Frontal cortex (tissue), 4 donors: ENCODE measurements around the gene SSRP1. TPM values are rescaled to one million over a fixed set of nuclear protein-coding genes. Genes with fewer than 3 reads are reported as not detected.
"Not testable (repeated sequence)": the region's sequence is repeated elsewhere in the genome, so short reads cannot be mapped to it uniquely, and the experiment has no call there.

ENCODE experiments used
- DNase-seq, 2 donors: peaks; one replicate each; pipeline ENCODE4 v3.0.0; 2012; ENCODE audit warnings: low spot score in 2 of 2
- FAIRE-seq: peaks from 2 replicates; lab custom pipeline; 2012; peaks lifted over from hg19 to GRCh38; lab: Jason Lieb, UNC
- total RNA-seq: library from RNA; depleted of rRNA; stranded (reverse); fragments of >200 nt; gene quantifications from one replicate; pipeline ENCODE4 v1.2.3, GENCODE V29; 2014
- donor health status: control.
- donor health status: control.
- donor health status: control.

Gene SSRP1
- total RNA-seq, 1 donor from 2014 or later: 53.8 TPM

- FAIRE-seq: not testable (repeated sequence)
Observed at GRCh38 chr11:57361420-57361819, 25.7 kb upstream of the SSRP1 start.

GRCh38 chr11:57360991-57361390 lies 25.3 kb upstream of the SSRP1 start:
- DNase-seq (no peak), FAIRE-seq (no peak)

More at GRCh38 chr11:57361420-57361819, 25.7 kb upstream of the SSRP1 start:
- DNase-seq: not testable (repeated sequence)

- DNase-seq: no peak
- no peak for FAIRE-seq
Observed at GRCh38 chr11:57359896-57360690, 24.4 kb upstream of the SSRP1 start.

- FAIRE-seq: no peak
Observed at GRCh38 chr11:57359396-57359795, 23.7 kb upstream of the SSRP1 start.

GRCh38 chr11:57358991-57359390 lies 23.3 kb upstream of the SSRP1 start:
- FAIRE-seq (no peak), DNase-seq (no peak)

More at GRCh38 chr11:57359396-57359795, 23.7 kb upstream of the SSRP1 start:
- DNase-seq: no peak

- DNase-seq: no peak
- FAIRE-seq: no peak
Observed at GRCh38 chr11:57358543-57358961, 22.9 kb upstream of the SSRP1 start.

- FAIRE-seq (no peak), DNase-seq (no peak)
Observed at GRCh38 chr11:57357856-57358255, 22.2 kb upstream of the SSRP1 start.

GRCh38 chr11:57357310-57357709 lies 21.6 kb upstream of the SSRP1 start:
- FAIRE-seq (no peak), DNase-seq (no peak)

- no peak for FAIRE-seq
Observed at GRCh38 chr11:57356268-57356667, 20.6 kb upstream of the SSRP1 start.

GRCh38 chr11:57354699-57355098 lies 19.0 kb upstream of the SSRP1 start:
- FAIRE-seq: no peak
- no peak for DNase-seq

More at GRCh38 chr11:57356268-57356667, 20.6 kb upstream of the SSRP1 start:
- DNase-seq: no peak

- no peak for FAIRE-seq
- DNase-seq: no peak
Observed at GRCh38 chr11:57353852-57354251, 18.2 kb upstream of the SSRP1 start.

GRCh38 chr11:57353446-57353845 lies 17.8 kb upstream of the SSRP1 start:
- DNase-seq (no peak), FAIRE-seq (no peak)

GRCh38 chr11:57353036-57353435 lies 17.3 kb upstream of the SSRP1 start:
- no peak for DNase-seq
- no peak for FAIRE-seq

- DNase-seq: peak in 1 of 2 donors; percentile 70
Observed at GRCh38 chr11:57349491-57350274, 14.0 kb upstream of the SSRP1 start.

GRCh38 chr11:57348636-57349313 lies 13.1 kb upstream of the SSRP1 start:
- DNase-seq (no peak), FAIRE-seq (no peak)

More at GRCh38 chr11:57349491-57350274, 14.0 kb upstream of the SSRP1 start:
- FAIRE-seq: no peak

GRCh38 chr11:57348052-57348451 lies 12.4 kb upstream of the SSRP1 start:
- DNase-seq: no peak

GRCh38 chr11:57347336-57347735 lies 11.6 kb upstream of the SSRP1 start:
- FAIRE-seq: no peak
- no peak for DNase-seq

More at GRCh38 chr11:57348052-57348451, 12.4 kb upstream of the SSRP1 start:
- no peak for FAIRE-seq

GRCh38 chr11:57345555-57346211 lies 10.0 kb upstream of the SSRP1 start:
- FAIRE-seq (no peak), DNase-seq (peak; percentile 68 to 83)

- DNase-seq (no peak), FAIRE-seq (no peak)
Observed at GRCh38 chr11:57344826-57345225, 9.1 kb upstream of the SSRP1 start.

- FAIRE-seq: no peak
- no peak for DNase-seq
Observed at GRCh38 chr11:57343825-57344224, 8.1 kb upstream of the SSRP1 start.
